ENCODE data around the gene SEC22A.

The SEC22A gene

DNA sequence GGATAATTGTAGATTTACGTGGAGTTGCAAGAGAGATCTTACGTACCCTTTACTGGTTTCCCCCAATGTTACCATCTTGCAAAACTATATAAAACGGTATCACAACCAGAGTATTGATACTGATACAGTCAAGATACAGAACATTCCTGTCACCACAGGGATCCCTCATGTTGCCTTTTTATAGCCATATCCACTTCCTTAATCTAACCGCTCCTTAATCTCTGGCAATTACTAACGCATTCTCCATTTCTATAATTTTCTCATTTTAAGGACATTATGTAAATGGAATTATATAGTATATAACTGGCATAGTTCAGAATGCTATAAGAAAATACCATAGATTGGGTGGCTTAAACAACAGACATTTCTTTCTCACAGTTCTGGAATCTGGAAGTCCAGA, 61.1 kb downstream of the SEC22A start:
- no peak for DNase-seq (ENCODE audit: low spot score)
- TF ChIP-seq, protein P1, sequence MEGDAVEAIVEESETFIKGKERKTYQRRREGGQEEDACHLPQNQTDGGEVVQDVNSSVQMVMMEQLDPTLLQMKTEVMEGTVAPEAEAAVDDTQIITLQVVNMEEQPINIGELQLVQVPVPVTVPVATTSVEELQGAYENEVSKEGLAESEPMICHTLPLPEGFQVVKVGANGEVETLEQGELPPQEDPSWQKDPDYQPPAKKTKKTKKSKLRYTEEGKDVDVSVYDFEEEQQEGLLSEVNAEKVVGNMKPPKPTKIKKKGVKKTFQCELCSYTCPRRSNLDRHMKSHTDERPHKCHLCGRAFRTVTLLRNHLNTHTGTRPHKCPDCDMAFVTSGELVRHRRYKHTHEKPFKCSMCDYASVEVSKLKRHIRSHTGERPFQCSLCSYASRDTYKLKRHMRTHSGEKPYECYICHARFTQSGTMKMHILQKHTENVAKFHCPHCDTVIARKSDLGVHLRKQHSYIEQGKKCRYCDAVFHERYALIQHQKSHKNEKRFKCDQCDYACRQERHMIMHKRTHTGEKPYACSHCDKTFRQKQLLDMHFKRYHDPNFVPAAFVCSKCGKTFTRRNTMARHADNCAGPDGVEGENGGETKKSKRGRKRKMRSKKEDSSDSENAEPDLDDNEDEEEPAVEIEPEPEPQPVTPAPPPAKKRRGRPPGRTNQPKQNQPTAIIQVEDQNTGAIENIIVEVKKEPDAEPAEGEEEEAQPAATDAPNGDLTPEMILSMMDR (IDR thresholded peaks at IDR 0.05; ENCODE audit: extremely low read depth, missing control alignments), result no peak

DNA sequence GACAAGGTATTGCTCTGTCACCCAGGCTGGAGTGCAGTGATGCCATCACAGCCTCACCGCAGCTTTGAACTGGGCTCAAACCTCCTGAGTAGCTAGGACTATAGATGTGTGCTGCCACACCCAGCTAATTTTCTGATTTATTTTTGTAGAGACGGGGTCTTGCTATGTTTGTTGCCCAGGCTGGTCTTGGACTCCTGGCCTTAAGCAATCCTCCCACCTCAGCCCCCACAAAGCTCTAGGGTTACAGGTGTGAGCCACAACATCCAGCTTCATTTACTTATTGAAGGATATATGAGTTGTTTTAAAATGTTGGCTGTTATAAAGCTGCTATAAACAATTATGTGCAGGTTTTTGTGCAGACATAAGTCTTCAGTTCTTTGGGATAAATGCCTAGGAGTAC, 62.2 kb downstream of the SEC22A start:
- no peak for DNase-seq (ENCODE audit: low spot score)
- TF ChIP-seq, protein P1 (IDR thresholded peaks at IDR 0.05; ENCODE audit: extremely low read depth, missing control alignments), result no peak

DNA sequence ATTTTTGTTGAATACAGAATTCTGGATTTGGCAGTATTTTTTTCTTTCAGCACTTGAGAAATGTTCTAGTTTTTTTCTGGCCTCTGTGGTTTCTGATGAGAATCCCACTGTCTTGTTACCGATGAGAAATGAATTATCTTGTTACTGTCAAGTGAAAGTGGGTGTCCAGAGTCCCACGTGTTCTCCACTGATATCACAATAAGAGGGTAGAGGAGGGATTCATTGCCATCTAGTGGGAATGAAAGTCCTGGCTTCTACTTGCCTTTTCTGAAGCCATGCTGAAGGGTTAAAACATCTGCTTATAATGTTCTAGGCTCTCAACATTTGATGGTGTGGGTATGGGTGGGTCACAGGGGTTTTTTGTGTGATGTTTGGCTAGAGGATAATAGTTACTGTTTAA, 66.1 kb downstream of the SEC22A start:
- no peak for DNase-seq (ENCODE audit: low spot score)
- TF ChIP-seq, protein P1 (IDR thresholded peaks at IDR 0.05; ENCODE audit: extremely low read depth, missing control alignments), result no peak

DNA sequence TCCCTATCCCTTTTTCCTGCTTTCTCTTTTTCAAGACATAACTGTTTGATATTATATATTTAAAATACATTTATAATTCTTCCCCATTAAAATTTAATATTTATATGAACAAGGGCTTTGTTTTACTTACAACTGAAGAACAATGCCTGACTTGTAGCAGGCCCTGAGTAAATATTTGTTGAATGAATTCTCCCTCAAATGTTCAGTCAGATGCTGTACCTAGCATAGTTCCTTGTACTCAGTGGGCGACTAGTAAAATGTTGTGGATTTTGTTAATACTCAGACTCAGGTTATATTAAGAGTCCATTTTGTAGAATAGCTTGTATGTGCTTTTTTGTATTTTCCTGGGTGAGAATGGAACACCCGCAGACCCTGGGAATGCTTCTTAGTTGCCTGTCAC, 69.1 kb downstream of the SEC22A start:
- DNase-seq (ENCODE audit: low spot score), result no peak
- TF ChIP-seq, protein P1 (IDR thresholded peaks at IDR 0.05; ENCODE audit: extremely low read depth, missing control alignments), result no peak

DNA sequence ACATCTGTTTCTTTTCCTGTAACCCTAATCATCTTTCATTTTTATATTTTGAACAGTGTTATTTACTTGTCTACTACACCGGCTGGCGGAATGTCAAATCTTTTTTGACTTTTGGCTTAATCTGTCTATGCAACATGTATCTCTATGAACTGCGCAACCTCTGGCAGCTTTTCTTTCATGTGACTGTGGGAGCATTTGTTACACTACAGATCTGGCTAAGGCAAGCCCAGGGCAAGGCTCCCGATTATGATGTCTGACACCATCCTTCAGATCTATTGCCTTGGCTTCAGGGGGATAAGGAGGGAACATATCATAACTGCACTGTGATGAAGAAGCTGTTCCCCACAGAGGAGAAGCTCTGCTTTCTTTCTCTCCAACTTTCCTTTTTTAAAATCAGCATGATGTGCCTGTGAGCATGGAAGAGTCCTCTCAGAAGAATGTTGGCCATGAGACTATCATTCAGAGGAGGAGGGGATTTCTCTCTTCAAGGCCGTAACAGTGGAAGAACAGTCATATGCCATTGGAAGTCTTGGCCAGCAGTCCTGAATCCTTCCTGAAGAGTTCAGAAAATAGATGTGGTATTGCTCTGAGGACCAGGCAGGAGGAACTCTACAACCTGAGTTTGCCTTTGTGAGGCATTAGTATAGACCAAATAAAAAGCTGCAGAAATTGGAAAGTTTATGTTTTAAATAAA, 69.9 kb downstream of the SEC22A start:
- TF ChIP-seq, protein P1 (IDR thresholded peaks at IDR 0.05; ENCODE audit: extremely low read depth, missing control alignments), result no peak
- no peak for DNase-seq (ENCODE audit: low spot score)

DNA sequence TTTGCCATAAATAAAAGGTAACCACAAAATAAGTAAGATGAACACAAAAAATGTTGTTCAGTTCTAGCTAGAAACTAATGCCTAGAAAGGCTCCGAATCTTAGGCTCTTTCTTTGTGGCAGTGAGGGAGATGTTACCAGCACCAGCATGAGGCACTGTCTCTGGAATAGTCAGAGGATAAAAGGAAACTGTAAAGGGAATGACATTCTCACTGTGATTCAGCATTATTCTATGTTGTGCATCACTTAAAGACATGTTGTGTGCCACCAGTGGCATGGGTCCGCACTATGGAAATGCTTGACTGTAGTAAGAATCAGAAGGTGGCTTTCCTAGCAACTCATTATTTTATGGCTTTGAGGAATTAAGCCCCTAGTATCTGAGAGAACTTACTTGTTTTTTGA, 70.8 kb downstream of the SEC22A start:
- no peak for DNase-seq (ENCODE audit: low spot score)
- TF ChIP-seq, protein P1 (IDR thresholded peaks at IDR 0.05; ENCODE audit: extremely low read depth, missing control alignments), result no peak

DNA sequence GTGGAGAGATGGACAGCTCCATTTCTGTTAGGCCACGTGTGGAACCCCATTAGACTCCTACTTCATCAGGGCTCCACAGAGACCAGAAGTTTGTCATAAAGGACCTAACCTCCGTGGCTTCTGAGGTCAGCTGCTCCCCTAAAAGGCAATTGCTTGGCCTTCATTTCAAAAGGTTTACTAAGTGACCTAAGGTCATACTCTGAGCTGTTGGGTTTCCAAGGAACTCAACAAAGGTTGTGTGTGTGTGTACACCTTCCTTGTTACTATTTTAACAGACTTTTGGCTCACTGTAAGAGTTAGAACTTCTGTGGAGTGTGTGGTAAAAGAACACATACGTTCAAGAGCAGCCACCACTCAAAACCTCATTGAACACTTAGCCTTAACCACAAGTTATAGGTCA, 73.9 kb downstream of the SEC22A start:
- DNase-seq (ENCODE audit: low spot score), result no peak
- TF ChIP-seq, protein P1 (IDR thresholded peaks at IDR 0.05; ENCODE audit: extremely low read depth, missing control alignments), result no peak
